GM23248 (cell line): ENCODE results near the gene NLRC5.

ENCODE experiments used
- EZH2 ChIP-seq: fragments of 200-600 bp; sonication (generic); IDR thresholded peaks from 2 replicates; pipeline ENCODE4 v1.6.1; 2018; ENCODE audit warnings: antibody characterized with exemption, mild to moderate bottlenecking; ENCODE audit not compliant: insufficient read depth, poor library complexity, severe bottlenecking
- EZH2phosphoT487 ChIP-seq: fragments of 200-600 bp; sonication (generic); IDR thresholded peaks from 2 replicates; pipeline ENCODE4 v1.6.1; 2018; ENCODE audit warnings: antibody characterized with exemption, moderate library complexity, mild to moderate bottlenecking, low read depth; ENCODE audit not compliant: insufficient read depth

- no peak for TF ChIP-seq EZH2
- TF ChIP-seq EZH2phosphoT487 = no peak
Measured at GRCh38 chr16:57045694-57046381, 56.5 kb downstream of the NLRC5 start.
